ENCODE data around the gene CAMK1D.

CAMK1D gene

GRCh38 chr10:12405342-12406320, 56.3 kb downstream of the CAMK1D start:
- no peak for DNase-seq

- DNase-seq = no peak
These were observed 57.5 kb downstream of the CAMK1D start for GRCh38 chr10:12406764-12407400.

GRCh38 chr10:12408472-12408871, 59.1 kb downstream of the CAMK1D start:
- DNase-seq = no peak

- DNase-seq = no peak
These were observed 59.8 kb downstream of the CAMK1D start for GRCh38 chr10:12409161-12409560.

- DNase-seq = no peak
These were observed 60.3 kb downstream of the CAMK1D start for GRCh38 chr10:12409613-12410012.

GRCh38 chr10:12412666-12413368, 63.5 kb downstream of the CAMK1D start:
- DNase-seq = no peak

- DNase-seq = no peak
These were observed 64.0 kb downstream of the CAMK1D start for GRCh38 chr10:12413369-12413711.

- DNase-seq = no peak
These were observed 65.1 kb downstream of the CAMK1D start for GRCh38 chr10:12414278-12414989.

- DNase-seq = peak; percentile 6
These were observed 67.2 kb downstream of the CAMK1D start for GRCh38 chr10:12416344-12417050.

- no peak for DNase-seq
These were observed 68.0 kb downstream of the CAMK1D start for GRCh38 chr10:12417331-12417730.

GRCh38 chr10:12418000-12418399, 68.7 kb downstream of the CAMK1D start:
- DNase-seq = no peak

GRCh38 chr10:12418725-12419261, 69.4 kb downstream of the CAMK1D start:
- DNase-seq = no peak

GRCh38 chr10:12419262-12419847, 70.0 kb downstream of the CAMK1D start:
- DNase-seq = peak; percentile 23

GRCh38 chr10:12420530-12421120, 71.3 kb downstream of the CAMK1D start:
- no peak for DNase-seq

GRCh38 chr10:12422189-12422588, 72.8 kb downstream of the CAMK1D start:
- DNase-seq = no peak

- DNase-seq = no peak
These were observed 74.5 kb downstream of the CAMK1D start for GRCh38 chr10:12423896-12424295.

- DNase-seq = no peak
These were observed 77.9 kb downstream of the CAMK1D start for GRCh38 chr10:12427276-12427675.

GRCh38 chr10:12428447-12429135, 79.2 kb downstream of the CAMK1D start:
- no peak for DNase-seq

GRCh38 chr10:12430406-12430982, 81.1 kb downstream of the CAMK1D start:
- DNase-seq = no peak
